SK-N-MC (cell line): ENCODE measurements around the gene NSUN2.
"Not testable (repeated sequence)": the region's sequence is repeated elsewhere in the genome, so short reads cannot be mapped to it uniquely, and the experiment has no call there.

Experiments used
- EZH2 ChIP-seq: fragments of 200-600 bp; sonication (generic); IDR thresholded peaks from one replicate; pipeline ENCODE4 v1.6.1; 2017; ENCODE audit warnings: antibody characterized with exemption
- POLR2AphosphoS5 ChIP-seq: IDR thresholded peaks from 2 replicates; pipeline ENCODE4 v1.6.1; 2012; ENCODE audit warnings: mild to moderate bottlenecking, low read depth, low read length, borderline replicate concordance

GRCh38 chr5:6668717-6669116 is 35.9 kb upstream of the NSUN2 start:
- not testable (repeated sequence) for TF ChIP-seq POLR2AphosphoS5, EZH2
